ENCODE data around the gene RASAL2. TPM values are rescaled to one million over a fixed set of nuclear protein-coding genes. Genes with fewer than 3 reads are reported as not detected.

The RASAL2 gene
- total RNA-seq, 1 experiment from 2014 or later = 22.2 TPM

- Histone ChIP-seq H4K8ac (replicated peaks; ENCODE audit: insufficient read length, low read depth, low read length) (no peak overlapping the region), H4K20me1 (ENCODE audit: control insufficient read depth, insufficient read depth, insufficient read length) (no peaks in the 10 kb centered on the region), H2BK12ac (ENCODE audit: insufficient read length, low read depth, low read length) (no peak overlapping the region), H4K5ac (ENCODE audit: insufficient read length, low read depth, low read length) (no peak overlapping the region), H2AFZ (ENCODE audit: low read length) (no peak overlapping the region), H3K27ac (ENCODE audit: insufficient read length, low read depth, low read length) (no peak overlapping the region), H3K4me1 (ENCODE audit: insufficient read depth, low read length) (peaks cover 3% of the 10 kb centered on the region; the same call in 1 of the 2 replicates), H3K9me3 (ENCODE audit: control insufficient read depth, low read depth, low read length) (no peaks in the 10 kb centered on the region), H4K91ac (ENCODE audit: insufficient read length, low read depth, low read length) (no peak overlapping the region), H3K23me2 (ENCODE audit: insufficient read length, low read depth, low read length, poor library complexity, severe bottlenecking) (no peaks in the 10 kb centered on the region), H3K4me2 (ENCODE audit: insufficient read depth, insufficient read length, low read length) (no peak overlapping the region), H2BK20ac (ENCODE audit: low read depth, low read length, poor library complexity, severe bottlenecking) (no peak overlapping the region), H3K27me3 (ENCODE audit: insufficient read depth, low read length) (no peaks in the 10 kb centered on the region), H3K23ac (ENCODE audit: insufficient read length, low read depth, low read length) (no peak overlapping the region), H3K79me1 (ENCODE audit: insufficient read depth, low read depth, low read length, poor library complexity, severe bottlenecking) (no peaks in the 10 kb centered on the region), H3K56ac (ENCODE audit: insufficient read length, low read depth, low read length) (no peak overlapping the region), H3T11ph (ENCODE audit: low read length) (no peak overlapping the region), H2BK5ac (ENCODE audit: insufficient read length, low read length) (no peak overlapping the region), H3K18ac (ENCODE audit: insufficient read length, low read depth, low read length) (no peak overlapping the region), H2AK5ac (ENCODE audit: insufficient read length, low read length) (no peak overlapping the region), H3K4ac (ENCODE audit: low read depth, low read length) (no peak overlapping the region), H3K79me2 (ENCODE audit: insufficient read depth, low read length) (0 out of 2 replicates have a peak, but pooled peaks cover 3% of the 10 kb centered on the region), H3K9ac (ENCODE audit: extremely low read depth, insufficient read length, low read length) (no peak overlapping the region), H2BK15ac (ENCODE audit: low read depth, low read length) (no peak overlapping the region), H3K14ac (ENCODE audit: insufficient read depth, low read length) (no peak overlapping the region), H2BK120ac (ENCODE audit: low read depth, low read length, poor library complexity, severe bottlenecking) (no peak overlapping the region)
- no peak overlapping the region for H3K4me3 Mint-ChIP-seq
- no peaks in the 10 kb centered on the region; a peak in 1 of 5 replicates for H3K9me3 Mint-ChIP-seq
- no peak for DNase-seq
- H3K27ac Mint-ChIP-seq = no peak overlapping the region
- H3K36me3 Mint-ChIP-seq (ENCODE audit: insufficient read depth in 1 of 3, low read depth in 3 of 3) = no peaks in the 10 kb centered on the region
- H3K4me1 Mint-ChIP-seq = peaks cover 8% of the 10 kb centered on the region in 2 experiments
- TF ChIP-seq, protein P1, sequence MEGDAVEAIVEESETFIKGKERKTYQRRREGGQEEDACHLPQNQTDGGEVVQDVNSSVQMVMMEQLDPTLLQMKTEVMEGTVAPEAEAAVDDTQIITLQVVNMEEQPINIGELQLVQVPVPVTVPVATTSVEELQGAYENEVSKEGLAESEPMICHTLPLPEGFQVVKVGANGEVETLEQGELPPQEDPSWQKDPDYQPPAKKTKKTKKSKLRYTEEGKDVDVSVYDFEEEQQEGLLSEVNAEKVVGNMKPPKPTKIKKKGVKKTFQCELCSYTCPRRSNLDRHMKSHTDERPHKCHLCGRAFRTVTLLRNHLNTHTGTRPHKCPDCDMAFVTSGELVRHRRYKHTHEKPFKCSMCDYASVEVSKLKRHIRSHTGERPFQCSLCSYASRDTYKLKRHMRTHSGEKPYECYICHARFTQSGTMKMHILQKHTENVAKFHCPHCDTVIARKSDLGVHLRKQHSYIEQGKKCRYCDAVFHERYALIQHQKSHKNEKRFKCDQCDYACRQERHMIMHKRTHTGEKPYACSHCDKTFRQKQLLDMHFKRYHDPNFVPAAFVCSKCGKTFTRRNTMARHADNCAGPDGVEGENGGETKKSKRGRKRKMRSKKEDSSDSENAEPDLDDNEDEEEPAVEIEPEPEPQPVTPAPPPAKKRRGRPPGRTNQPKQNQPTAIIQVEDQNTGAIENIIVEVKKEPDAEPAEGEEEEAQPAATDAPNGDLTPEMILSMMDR (conservative IDR thresholded peaks at IDR 0.05) = no peak
- H3K27me3 Mint-ChIP-seq (ENCODE audit: low read depth) = no peaks in the 10 kb centered on the region
These were observed 89.9 kb downstream of the RASAL2 start for GRCh38 chr1:178183796-178184195.
